Large intestine (tissue), 3 donors: ENCODE data around the gene RXYLT1. TPM values are rescaled to one million over a fixed set of nuclear protein-coding genes. Genes with fewer than 3 reads are reported as not detected.
A peak's percentile ranks its signal among the peaks of the same experiment; 100 is the strongest.
"Not testable (repeated sequence)": the region's sequence is repeated elsewhere in the genome, so short reads cannot be mapped to it uniquely, and the experiment has no call there.

Experiments used
- DNase-seq, 2 donors: peaks; one replicate each; pipeline versions ENCODE4 v3.0.0 to v3.0.0-alpha.2; 2013
- H3K27ac ChIP-seq: one replicate; pipeline ENCODE4 v1.5.1; 2013; ENCODE audit warnings: low read length
- H3K27me3 ChIP-seq: 2 replicates; pipeline ENCODE4 v1.6.1; 2013; ENCODE audit warnings: low read length; ENCODE audit not compliant: control insufficient read depth, insufficient read depth
- H3K36me3 ChIP-seq: 2 replicates; pipeline ENCODE4 v1.6.1; 2013; ENCODE audit warnings: low read length; ENCODE audit not compliant: control insufficient read depth, insufficient read depth
- H3K4me1 ChIP-seq: one replicate; pipeline ENCODE4 v1.6.1; 2013; ENCODE audit warnings: low read length; ENCODE audit not compliant: control insufficient read depth, insufficient read depth
- H3K4me3 ChIP-seq: one replicate; pipeline ENCODE4 v1.5.1; 2013; ENCODE audit warnings: low read length
- H3K9me3 ChIP-seq: one replicate; pipeline ENCODE4 v1.6.1; 2013; ENCODE audit warnings: mild to moderate bottlenecking, low read depth, low read length, moderate library complexity; ENCODE audit not compliant: control insufficient read depth
- WGBS: methylation state at CpG from one replicate; pipeline ENCODE4 v1.1.5; 2013; ENCODE audit warnings: low lambda C conversion rate; ENCODE audit not compliant: insufficient coverage; 5-methylcytosine and 5-hydroxymethylcytosine counted together
- polyA plus RNA-seq: library from polyadenylated mRNA; unstranded; fragments of 120-200 nt; gene quantifications from one replicate; pipeline ENCODE4 v1.2.1, GENCODE V29; 2013

Gene RXYLT1
- polyA plus RNA-seq, 1 donor = 21.5 TPM

DNA sequence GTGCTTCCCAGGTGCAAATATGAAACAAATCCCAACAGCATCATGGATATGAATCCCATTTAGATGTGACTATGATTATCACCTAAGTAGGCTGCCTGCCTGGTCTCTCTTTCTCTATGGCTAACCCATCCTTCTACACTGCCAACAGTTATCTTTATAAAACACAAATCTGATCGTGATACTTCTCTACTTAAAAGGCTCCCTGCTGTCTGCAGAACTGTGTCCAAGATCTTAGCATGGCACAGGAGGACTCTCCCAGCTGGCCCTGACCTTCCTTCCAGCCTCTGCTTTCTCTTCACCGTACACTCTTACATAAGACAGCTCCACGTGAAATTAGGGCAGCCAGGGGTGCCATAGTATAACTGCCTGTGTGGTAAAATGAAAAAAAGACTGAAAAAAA, 61.3 kb downstream of the RXYLT1 start:
- H3K4me1 ChIP-seq = no peaks in the 10 kb centered on the region
- no peaks in the 10 kb centered on the region for H3K27me3 ChIP-seq
- H3K27ac ChIP-seq = no peak overlapping the region
- WGBS = 67% methylated on average over 1 of the region's 3 CpGs
- H3K36me3 ChIP-seq = no peaks in the 10 kb centered on the region
- no peak overlapping the region for H3K4me3 ChIP-seq
- DNase-seq = no peak
- no peaks in the 10 kb centered on the region for H3K9me3 ChIP-seq

DNA sequence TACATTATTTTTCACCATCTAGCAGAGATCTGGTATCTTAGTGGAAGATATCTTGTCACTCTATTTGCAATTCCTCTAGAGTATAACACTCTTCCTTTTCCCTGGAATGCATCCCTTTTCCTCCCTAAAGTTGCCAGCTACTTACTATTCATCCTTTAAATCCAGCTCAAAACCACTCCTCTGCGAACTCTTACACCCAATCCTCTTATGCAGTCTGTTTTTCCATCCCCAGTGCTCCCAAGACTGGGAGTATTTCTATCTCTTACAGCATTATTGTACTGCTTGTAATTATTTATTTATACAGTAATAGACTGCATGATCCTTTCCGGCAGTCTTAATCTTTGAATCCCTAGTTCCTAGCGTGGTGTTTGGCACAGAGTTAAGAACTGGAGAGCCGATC, 61.9 kb downstream of the RXYLT1 start:
- WGBS = no CpG with 5 or more reads among the region's 4 CpGs
- no peak for DNase-seq

DNA sequence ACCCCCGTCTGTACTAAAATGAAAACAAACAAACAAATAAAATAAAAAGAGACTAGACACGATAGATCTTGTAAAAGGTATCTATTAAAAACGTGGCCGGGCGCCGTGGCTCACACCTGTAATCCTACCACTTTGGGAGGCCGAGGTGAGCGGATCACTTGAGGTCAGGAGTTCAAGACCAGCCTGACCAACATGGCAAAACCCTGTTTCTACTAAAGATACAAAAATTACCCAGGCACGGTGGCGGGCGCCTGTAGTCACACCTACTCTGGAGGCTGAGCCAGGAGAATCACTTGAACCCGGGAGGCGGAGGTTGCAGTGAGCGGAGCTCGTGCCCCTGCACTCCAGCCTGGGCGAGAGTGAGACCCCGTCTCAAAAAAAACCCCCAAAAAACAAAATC, 63.0 kb downstream of the RXYLT1 start:
- not testable (repeated sequence) for H3K4me3 ChIP-seq, H3K36me3 ChIP-seq, H3K27me3 ChIP-seq, DNase-seq, H3K9me3 ChIP-seq, H3K27ac ChIP-seq, H3K4me1 ChIP-seq
- 60% methylated on average over 1 of the region's 17 CpGs for WGBS

More for the DNA sequence above, 61.9 kb downstream of the RXYLT1 start:
- Histone ChIP-seq H3K27ac (no peak overlapping the region), H3K9me3 (no peaks in the 10 kb centered on the region), H3K36me3 (no peaks in the 10 kb centered on the region), H3K4me3 (no peak overlapping the region), H3K27me3 (no peaks in the 10 kb centered on the region), H3K4me1 (peaks cover 1% of the 10 kb centered on the region)

DNA sequence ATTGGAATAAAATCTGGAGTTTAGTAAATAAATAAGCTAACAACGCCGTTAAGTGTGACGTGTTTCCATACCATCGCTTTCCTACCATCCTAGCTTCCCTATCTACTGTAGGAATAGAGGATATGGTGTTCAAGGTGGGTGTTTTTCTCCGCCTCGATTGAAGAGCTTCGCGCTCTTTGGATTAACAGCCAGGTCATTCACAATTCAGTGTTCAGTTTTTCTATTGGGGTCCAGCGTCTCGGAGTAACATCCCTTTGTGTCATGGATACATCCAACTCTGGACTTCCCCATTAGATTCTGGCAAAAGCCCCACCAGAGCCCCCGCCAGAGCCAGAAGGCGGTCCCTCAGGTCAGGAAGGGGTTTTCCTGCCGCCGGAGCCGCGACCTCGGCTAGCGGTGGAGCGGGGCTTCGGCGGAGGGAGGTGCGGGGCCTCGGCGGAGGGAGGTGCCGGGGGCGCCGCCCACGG, 63.6 kb downstream of the RXYLT1 start:
- Histone ChIP-seq H3K4me3 (peak overlapping the region; percentile 54), H3K36me3 (no peaks in the 10 kb centered on the region), H3K27me3 (no peaks in the 10 kb centered on the region), H3K27ac (peak overlapping the region; percentile 46), H3K4me1 (peaks cover 6% of the 10 kb centered on the region), H3K9me3 (no peaks in the 10 kb centered on the region)
- WGBS = no CpG with 5 or more reads among the region's 28 CpGs
- DNase-seq = no peak

DNA sequence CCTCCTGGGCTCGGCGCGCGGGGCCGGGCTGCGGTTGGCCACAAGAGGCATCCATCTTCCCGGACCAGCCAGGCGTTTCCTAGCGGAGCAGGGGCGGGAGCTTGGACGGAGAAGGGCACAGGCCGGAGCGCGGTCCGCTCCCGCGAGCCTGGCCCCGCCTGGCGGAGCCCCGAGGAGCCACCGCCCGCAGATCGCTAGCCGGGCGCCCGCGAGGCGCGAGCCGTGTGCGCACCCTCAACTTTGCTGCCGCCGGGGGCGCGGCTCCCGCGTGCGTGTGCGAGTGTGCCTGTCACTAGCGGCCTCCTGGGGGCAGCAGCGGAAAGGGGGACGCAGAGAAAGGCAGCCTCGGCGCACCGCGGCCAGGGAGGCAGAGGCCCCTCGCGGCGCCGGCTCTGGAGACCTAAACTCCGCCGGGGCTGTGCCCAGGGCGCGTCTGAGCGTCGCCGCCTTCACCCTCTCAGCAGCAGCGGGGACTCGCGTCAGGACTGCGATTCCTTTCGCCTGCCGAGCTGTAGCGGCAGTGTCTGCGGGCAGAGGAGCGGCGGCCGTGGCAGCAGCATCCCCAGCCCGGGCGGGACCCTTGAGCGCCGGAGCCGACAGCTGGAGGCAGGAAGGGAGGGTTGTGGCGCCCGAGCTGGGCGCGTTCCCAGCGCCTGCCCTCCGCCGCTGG, 64.1 kb downstream of the RXYLT1 start:
- Histone ChIP-seq H3K4me1 (peaks cover 8% of the 10 kb centered on the region), H3K27me3 (no peaks in the 10 kb centered on the region), H3K9me3 (no peaks in the 10 kb centered on the region), H3K4me3 (peak overlapping the region; percentile 87), H3K36me3 (no peaks in the 10 kb centered on the region), H3K27ac (peak overlapping the region; percentile 78)
- peak; percentile 92 to 93 for DNase-seq
- no CpG with 5 or more reads among the region's 80 CpGs for WGBS

DNA sequence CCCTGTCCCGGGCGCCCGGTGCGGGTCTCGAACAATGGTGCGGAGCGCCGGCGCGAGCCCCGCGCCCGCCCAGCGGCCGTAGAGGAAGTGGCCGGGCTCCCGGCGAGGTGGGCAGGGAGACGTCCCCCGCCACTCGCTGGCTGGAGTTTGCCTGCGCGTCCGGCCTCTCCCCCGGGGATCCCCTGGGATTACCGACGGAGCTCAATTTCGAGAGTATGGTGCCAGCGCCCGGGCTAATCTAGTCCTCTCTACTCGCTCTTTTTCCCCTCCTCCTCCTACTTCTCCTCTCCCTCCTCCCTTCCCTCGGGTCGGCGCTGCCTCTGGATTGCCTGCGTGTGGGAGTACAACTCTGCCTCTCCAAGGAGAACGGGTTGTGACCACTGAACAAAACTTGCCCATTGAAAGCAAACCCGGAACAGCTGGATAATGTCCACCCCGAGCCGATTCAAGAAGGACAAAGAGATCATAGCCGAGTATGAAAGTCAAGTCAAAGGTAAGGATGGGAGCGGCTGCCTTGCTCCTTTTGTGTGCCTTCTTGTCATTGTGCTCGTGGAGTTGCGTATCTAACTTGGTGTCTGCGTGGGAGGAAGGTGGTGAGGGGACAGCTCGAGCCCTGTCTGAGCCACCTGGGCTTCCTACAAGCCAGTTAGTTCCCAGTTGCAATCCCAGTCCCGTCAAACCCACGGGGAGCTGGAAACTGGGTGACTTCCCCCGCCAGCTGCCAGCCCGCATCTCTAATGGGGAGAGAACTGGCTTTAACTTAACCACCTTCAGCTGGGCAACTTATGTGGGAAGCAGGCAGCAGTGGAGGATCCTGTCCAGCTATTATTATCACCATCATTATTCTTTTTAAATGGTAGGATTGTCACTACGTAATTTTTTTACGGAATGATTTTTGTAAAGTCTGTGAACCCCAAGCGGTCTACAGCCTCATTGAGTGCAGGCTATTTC, 65.0 kb downstream of the RXYLT1 start, which contains the start of gene SRGAP1:
SRGAP1 (plus strand) TSS at position 310 of the 951 bp plus-strand sequence; CDS start at position 427, 117 bp downstream.
- Histone ChIP-seq H3K27ac (peak within 1 kb of the TSS; percentile 78), H3K4me1 (peaks cover 16% of the 10 kb centered on the region), H3K27me3 (no peaks in the 10 kb centered on the region), H3K4me3 (peak within 1 kb of the TSS; percentile 87), H3K36me3 (no peaks in the 10 kb centered on the region), H3K9me3 (no peaks in the 10 kb centered on the region)
- 0% methylated on average over 7 of the region's 52 CpGs for WGBS
- DNase-seq = peak; percentile 51 to 81

DNA sequence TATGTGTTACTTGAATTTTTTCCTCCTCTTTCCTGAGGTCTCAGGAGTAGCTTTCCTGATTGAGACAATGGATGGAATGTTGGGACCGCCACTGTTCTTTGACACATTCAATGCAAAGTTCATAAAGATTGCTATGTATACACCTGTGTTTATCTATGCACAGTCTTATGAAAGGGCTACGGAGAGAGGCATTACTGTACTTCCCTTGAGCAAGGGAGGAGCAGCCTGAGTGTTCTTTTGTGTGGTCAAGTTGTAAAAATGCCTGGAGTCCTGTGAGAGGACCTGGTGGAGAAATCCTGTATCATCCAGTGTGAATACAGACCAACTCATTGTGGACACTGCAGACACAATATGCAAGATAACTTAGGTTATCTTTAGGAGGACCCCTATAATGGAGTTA, 66.0 kb downstream of the RXYLT1 start:
- Histone ChIP-seq H3K4me3 (peak overlapping the region; percentile 87), H3K27me3 (no peaks in the 10 kb centered on the region), H3K9me3 (no peaks in the 10 kb centered on the region), H3K27ac (peak overlapping the region; percentile 78), H3K36me3 (no peaks in the 10 kb centered on the region), H3K4me1 (peaks cover 24% of the 10 kb centered on the region)
- DNase-seq = peak; percentile 61 to 77
- WGBS = no CpG with 5 or more reads among the region's 2 CpGs

DNA sequence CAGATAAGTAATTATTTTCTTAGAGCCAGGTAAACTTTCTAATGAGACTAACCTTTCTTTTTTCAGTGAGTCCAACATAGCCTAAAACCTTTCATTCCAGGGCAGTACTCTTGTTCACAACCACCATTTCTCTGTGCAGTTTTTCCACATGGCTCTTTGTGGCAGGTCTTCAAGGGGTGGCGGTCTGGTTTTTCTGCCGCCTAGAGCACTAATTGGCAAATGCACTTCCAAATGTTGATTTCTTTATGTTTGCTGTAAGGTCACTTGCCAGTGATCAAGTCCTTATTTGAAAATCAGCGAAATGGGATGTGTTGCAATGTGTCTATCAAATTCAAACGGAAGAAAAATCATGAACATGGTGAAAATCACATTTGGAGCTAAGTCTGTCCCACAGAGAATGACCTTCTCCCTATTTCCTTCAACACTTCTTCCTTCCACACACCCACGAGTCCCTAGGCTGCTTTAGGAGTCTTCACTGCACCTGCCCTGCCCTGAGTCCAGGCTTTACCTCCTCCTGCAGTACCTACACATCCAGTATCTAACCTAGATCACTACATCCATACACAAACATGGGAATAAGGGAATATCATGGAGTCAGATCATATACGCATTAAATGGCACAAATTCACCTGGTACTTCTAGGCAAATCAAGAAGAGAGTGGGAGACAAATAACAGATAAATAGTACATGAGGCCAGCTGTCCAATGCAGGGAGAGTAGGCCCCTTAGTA, 66.7 kb downstream of the RXYLT1 start:
- H3K27me3 ChIP-seq = no peaks in the 10 kb centered on the region
- WGBS = no CpG with 5 or more reads among the region's 6 CpGs
- peak in 1 of 2 donors; percentile 35 for DNase-seq
- H3K9me3 ChIP-seq = no peaks in the 10 kb centered on the region
- H3K4me3 ChIP-seq = peak overlapping the region; percentile 87
- H3K27ac ChIP-seq = peak overlapping the region; percentile 78
- H3K4me1 ChIP-seq = peaks cover 24% of the 10 kb centered on the region
- H3K36me3 ChIP-seq = no peaks in the 10 kb centered on the region

DNA sequence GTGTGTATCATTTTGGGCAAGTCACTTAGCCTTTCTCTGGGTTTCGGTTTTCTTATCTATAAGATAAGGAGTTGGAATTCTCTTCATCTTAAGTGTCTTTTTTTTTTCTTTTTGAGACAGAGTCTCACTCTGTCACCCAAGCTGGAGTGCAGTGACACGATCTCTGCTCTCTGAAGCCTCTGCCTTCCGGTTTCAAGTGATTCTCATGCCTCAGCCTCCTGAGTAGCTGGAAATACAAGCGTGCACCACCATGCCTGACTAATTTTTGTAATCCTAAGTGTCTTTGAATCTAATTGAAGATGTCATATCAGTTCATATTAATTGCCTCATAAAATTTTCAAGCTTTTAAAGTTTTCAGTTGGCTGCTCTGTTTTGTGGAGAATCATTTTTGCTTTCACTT, 68.7 kb downstream of the RXYLT1 start:
- DNase-seq = no peak
- Histone ChIP-seq H3K4me3 (no peak overlapping the region), H3K4me1 (peaks cover 27% of the 10 kb centered on the region), H3K27me3 (no peaks in the 10 kb centered on the region), H3K9me3 (no peaks in the 10 kb centered on the region), H3K36me3 (no peaks in the 10 kb centered on the region), H3K27ac (no peak overlapping the region)
- 38% methylated on average over 2 of the region's 4 CpGs for WGBS

DNA sequence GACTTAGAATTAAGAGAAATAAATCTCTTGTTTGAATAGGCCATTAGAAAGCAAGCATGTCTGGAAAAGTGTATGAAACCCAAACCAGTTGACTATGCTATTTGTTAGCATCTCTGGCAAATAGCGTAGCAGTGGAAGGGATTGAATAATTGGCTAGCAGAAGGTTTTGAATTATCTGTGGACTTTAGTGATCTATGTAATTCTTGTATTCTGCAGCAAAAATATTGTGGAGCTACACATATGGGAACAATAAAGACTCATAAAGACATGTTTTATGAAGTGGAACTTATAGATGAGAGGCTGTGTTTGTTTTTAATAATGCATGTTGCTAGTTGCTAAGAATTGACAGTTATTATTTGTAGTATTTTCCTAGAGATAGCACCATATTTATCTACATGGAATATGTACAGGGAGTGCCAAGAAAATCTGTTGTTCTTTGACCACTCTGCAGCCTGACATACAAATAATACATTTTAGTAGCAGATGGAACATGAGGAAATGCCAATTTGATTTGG, 69.5 kb downstream of the RXYLT1 start:
- no CpG with 5 or more reads among the region's 1 CpG for WGBS
- H3K36me3 ChIP-seq = no peaks in the 10 kb centered on the region
- H3K9me3 ChIP-seq = no peaks in the 10 kb centered on the region
- H3K27me3 ChIP-seq = no peaks in the 10 kb centered on the region
- peak overlapping the region; percentile 3 for H3K27ac ChIP-seq
- H3K4me3 ChIP-seq = no peak overlapping the region
- H3K4me1 ChIP-seq = peaks cover 33% of the 10 kb centered on the region
- DNase-seq = no peak
